Activated CD8-positive, alpha-beta memory T cell treated with anti-CD3 and anti-CD28 coated beads for 36 hours (primary cell): ENCODE results near the gene FADS6. TPM values are rescaled to one million over a fixed set of nuclear protein-coding genes. Genes with fewer than 3 reads are reported as not detected.
"Not testable (repeated sequence)": the region's sequence is repeated elsewhere in the genome, so short reads cannot be mapped to it uniquely, and the experiment has no call there.

Experiments
- CTCF ChIA-PET: fragments of 350-600 bp; sonication (Branson Sonifier 250); formaldehyde crosslinking; loops from one replicate; lab custom pipeline; 2021; ENCODE audit warnings: antibody characterized with exemption; lab: Charles Lee
- POLR2A ChIA-PET: fragments of 350-600 bp; sonication (Branson Sonifier 250); formaldehyde crosslinking; loops from one replicate; lab custom pipeline; 2021; ENCODE audit warnings: antibody characterized with exemption; lab: Charles Lee
- total RNA-seq, 2 experiments: library from RNA; stranded (reverse); gene quantifications; one replicate each; pipeline ENCODE4 v1.2.3, GENCODE V29; 2021

FADS6 gene
- total RNA-seq, 2 experiments from 2014 or later = not detected

GRCh38 chr17:74875155-74875976 is 18.1 kb downstream of the FADS6 start:
- ChIA-PET CTCF (interaction anchor here (1.0 to 1.8 kb wide), 4 partner anchors 10 to 218 kb away, joined by 3 to 7 read pairs (median 3); no protein-coding TSS in a partner anchor), POLR2A (interaction anchor here (0.5 kb wide), 1 partner anchor 220 kb away, joined by 3 read pairs; no protein-coding TSS in a partner anchor)

GRCh38 chr17:74874615-74875037 is 18.8 kb downstream of the FADS6 start:
- POLR2A ChIA-PET = interaction anchor here (0.5 kb wide), 1 partner anchor 219 kb away, joined by 3 read pairs; no protein-coding TSS in a partner anchor
- CTCF ChIA-PET = interaction anchor here (0.6 to 1.8 kb wide), 5 partner anchors 9 to 217 kb away, joined by 3 to 7 read pairs (median 3); no protein-coding TSS in a partner anchor

GRCh38 chr17:74873874-74874614 is 19.4 kb downstream of the FADS6 start:
- POLR2A ChIA-PET = interaction anchor here (1.0 to 1.7 kb wide), 4 partner anchors 12 to 129 kb away, joined by 3 to 7 read pairs (median 4); no protein-coding TSS in a partner anchor
- CTCF ChIA-PET = interaction anchor here (0.6 to 4.3 kb wide), 9 partner anchors 9 to 217 kb away, joined by 3 to 39 read pairs (median 4); partner anchors contain the start of genes GRIN2C and OTOP2

GRCh38 chr17:74873037-74873873 is 20.2 kb downstream of the FADS6 start:
- POLR2A ChIA-PET = interaction anchor here (0.8 to 1.7 kb wide), 7 partner anchors 11 to 128 kb away, joined by 3 to 8 read pairs (median 4); partner anchors contain the start of gene NAT9
- CTCF ChIA-PET = interaction anchor here (0.7 to 4.3 kb wide), 8 partner anchors 8 to 216 kb away, joined by 3 to 39 read pairs (median 4); partner anchors contain the start of genes GRIN2C and OTOP2

- CTCF ChIA-PET = interaction anchor here (0.7 to 4.3 kb wide), 6 partner anchors 7 to 94 kb away, joined by 3 to 39 read pairs (median 5); partner anchors contain the start of genes GRIN2C and OTOP2
- POLR2A ChIA-PET = interaction anchor here (0.8 to 1.7 kb wide), 7 partner anchors 10 to 127 kb away, joined by 3 to 8 read pairs (median 4); partner anchors contain the start of gene NAT9
Measured at GRCh38 chr17:74872313-74873036, 21.0 kb downstream of the FADS6 start, which contains the start of gene FDXR. FDXR (minus strand) TSS chr17:74872994; CDS start chr17:74872944, 50 bp downstream.

GRCh38 chr17:74871356-74872076 is 21.9 kb downstream of the FADS6 start:
- POLR2A ChIA-PET = no interaction called here
- CTCF ChIA-PET = interaction anchor here (1.3 to 4.3 kb wide), 2 partner anchors 10 to 81 kb away, joined by 3 to 39 read pairs; partner anchors contain the start of gene GRIN2C

GRCh38 chr17:74870512-74870911 is 22.9 kb downstream of the FADS6 start:
- POLR2A ChIA-PET = no interaction called here
- CTCF ChIA-PET = interaction anchor here (0.6 to 4.3 kb wide), 3 partner anchors 9 to 79 kb away, joined by 3 to 39 read pairs (median 4); partner anchors contain the start of gene GRIN2C

- CTCF ChIA-PET = interaction anchor here (0.6 to 4.3 kb wide), 3 partner anchors 9 to 78 kb away, joined by 3 to 39 read pairs (median 4); partner anchors contain the start of gene GRIN2C
- POLR2A ChIA-PET = not testable (repeated sequence)
Measured at GRCh38 chr17:74870028-74870427, 23.4 kb downstream of the FADS6 start.

GRCh38 chr17:74868908-74869255 is 24.6 kb downstream of the FADS6 start:
- ChIA-PET CTCF (interaction anchor here (1.4 to 2.1 kb wide), 2 partner anchors 9 to 78 kb away, joined by 3 to 7 read pairs; partner anchors contain the start of gene GRIN2C), POLR2A (no interaction called here)

GRCh38 chr17:74868251-74868907 is 25.1 kb downstream of the FADS6 start:
- ChIA-PET CTCF (interaction anchor here (1.4 to 2.1 kb wide), 2 partner anchors 9 to 77 kb away, joined by 3 to 7 read pairs; partner anchors contain the start of gene GRIN2C), POLR2A (no interaction called here)

- ChIA-PET CTCF (interaction anchor here (0.8 to 9.1 kb wide), 10 partner anchors 10 to 129 kb away, joined by 3 to 112 read pairs (median 6); partner anchors contain the start of gene RAB37), POLR2A (no interaction called here)
Measured at GRCh38 chr17:74866198-74866835, 27.1 kb downstream of the FADS6 start.

GRCh38 chr17:74865504-74866197 is 27.8 kb downstream of the FADS6 start:
- CTCF ChIA-PET = interaction anchor here (0.6 to 9.1 kb wide), 18 partner anchors 8 to 128 kb away, joined by 3 to 112 read pairs (median 5); partner anchors contain the start of genes FDXR, HID1 and RAB37
- POLR2A ChIA-PET = interaction anchor here (0.6 kb wide), 1 partner anchor 114 kb away, joined by 3 read pairs; no protein-coding TSS in a partner anchor

GRCh38 chr17:74864866-74865395 is 28.5 kb downstream of the FADS6 start:
- ChIA-PET POLR2A (interaction anchor here (0.6 kb wide), 1 partner anchor 113 kb away, joined by 3 read pairs; no protein-coding TSS in a partner anchor), CTCF (interaction anchor here (0.6 to 9.1 kb wide), 18 partner anchors 8 to 127 kb away, joined by 3 to 112 read pairs (median 5); partner anchors contain the start of genes FDXR, HID1 and RAB37)

GRCh38 chr17:74864297-74864865 is 29.1 kb downstream of the FADS6 start:
- ChIA-PET CTCF (interaction anchor here (0.9 to 9.1 kb wide), 14 partner anchors 9 to 207 kb away, joined by 3 to 112 read pairs (median 6); partner anchors contain the start of genes FDXR, HID1 and RAB37), POLR2A (no interaction called here)
